Suppressor macrophage (primary cell): ENCODE results near the gene NLRC4.
"Not testable (repeated sequence)": the region's sequence is repeated elsewhere in the genome, so short reads cannot be mapped to it uniquely, and the experiment has no call there.

ENCODE experiments used
- DNase-seq, 4 experiments: peaks; one replicate each; pipeline ENCODE4 v3.0.0-alpha.2; 2020 to 2022

The NLRC4 gene

DNA sequence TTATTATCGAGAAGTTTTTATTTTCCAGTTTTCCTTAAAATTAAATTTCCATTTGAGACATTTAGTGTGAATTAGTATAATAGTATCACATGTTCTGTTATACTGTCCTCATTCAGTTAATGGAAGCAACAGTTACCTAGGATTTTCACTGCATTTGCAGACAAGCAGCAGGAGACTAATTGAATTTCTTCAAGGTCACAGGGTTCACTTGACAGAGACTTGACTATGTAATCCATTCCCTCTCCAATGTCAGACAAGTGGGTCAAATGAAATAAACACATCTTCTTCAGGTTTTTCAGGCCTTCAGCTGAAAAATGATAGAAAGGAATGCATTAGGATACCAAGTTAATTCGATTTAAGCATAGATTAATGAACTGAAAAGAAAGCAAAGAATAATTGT lies 26.7 kb downstream of the NLRC4 start:
- DNase-seq: no peak

DNA sequence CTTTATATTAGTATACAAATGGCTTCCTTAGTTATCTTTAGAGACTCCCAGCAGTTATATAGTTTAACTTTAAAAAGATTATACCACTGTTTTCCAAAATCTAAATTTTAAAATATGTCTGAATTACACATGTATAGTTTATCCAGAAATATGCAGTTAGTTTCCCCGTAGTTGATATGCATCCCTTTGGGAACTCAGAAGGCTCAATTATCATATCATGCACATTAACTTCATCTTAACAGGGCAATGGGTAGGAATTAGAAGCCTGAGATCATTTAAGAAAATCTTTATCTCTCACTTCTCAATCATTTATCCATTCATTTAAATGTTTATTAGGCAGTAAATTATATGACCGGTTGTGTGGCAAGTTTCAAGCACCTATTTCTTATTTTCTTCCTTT lies 27.2 kb downstream of the NLRC4 start:
- no peak for DNase-seq

DNA sequence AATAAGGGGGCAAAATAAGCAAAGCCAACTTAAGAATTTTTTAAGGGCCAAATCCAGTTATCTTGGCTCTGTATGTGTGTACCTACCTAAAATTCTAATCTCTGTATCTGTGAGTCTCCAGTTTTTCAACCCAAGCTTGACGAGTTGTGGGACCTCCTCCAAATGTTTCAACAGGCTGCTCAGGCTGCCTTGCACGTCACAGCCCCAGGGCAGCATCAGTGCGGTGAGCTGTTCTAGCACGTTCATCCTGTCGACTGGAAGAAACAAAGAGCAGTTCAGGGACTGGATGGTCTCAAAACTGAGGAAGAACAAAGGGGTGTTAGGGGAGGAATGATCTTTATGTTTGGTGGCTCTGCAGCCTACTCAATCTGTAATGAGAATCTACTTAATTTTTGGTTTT lies 29.4 kb downstream of the NLRC4 start:
- DNase-seq: no peak

DNA sequence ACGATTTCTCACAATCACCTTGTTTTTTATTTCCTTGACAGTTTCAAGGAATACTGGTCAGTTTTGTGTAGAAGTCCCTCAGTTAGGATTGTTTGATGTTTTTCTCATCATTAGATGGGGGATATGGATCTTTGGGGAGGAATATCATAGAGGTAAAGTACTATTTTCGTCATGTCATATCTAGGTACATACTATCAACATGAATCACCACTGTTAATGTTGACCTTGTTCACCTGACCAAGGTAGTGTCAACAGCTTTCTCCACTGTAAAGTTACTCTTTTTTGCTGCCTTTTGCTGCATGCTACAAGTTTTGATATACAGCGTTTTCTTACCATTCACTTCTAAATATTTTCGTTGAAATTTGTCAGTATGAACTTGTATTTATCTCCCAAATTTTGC lies 32.7 kb downstream of the NLRC4 start:
- DNase-seq: no peak

- no peak for DNase-seq
These were observed 35.1 kb downstream of the NLRC4 start for GRCh38 chr2:32229635-32230034.

DNA sequence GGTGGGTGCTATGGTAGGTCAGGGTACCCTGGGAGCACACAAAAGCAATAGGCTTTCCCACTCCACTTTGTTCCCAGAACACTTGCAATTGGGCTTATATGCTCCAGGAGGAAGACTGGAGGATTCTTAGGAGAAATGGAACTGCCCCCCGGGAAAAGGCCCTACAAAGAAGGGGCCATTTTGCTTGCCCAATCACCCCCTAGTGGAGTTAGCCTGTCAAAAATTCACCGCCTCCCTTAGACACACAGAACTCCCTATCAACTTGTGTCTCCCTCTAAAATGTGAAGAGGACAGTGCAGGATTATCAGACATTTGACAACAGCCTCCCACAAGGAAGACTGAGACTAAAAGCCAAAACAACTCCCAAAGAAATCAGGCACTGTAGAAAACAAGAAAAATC lies 36.5 kb downstream of the NLRC4 start:
- DNase-seq: no peak

- DNase-seq: no peak
These were observed 37.2 kb downstream of the NLRC4 start for GRCh38 chr2:32227492-32227891.

- peak; percentile 12 to 52 (median 32) for DNase-seq
These were observed 41.7 kb downstream of the NLRC4 start for GRCh38 chr2:32222966-32223365.

DNA sequence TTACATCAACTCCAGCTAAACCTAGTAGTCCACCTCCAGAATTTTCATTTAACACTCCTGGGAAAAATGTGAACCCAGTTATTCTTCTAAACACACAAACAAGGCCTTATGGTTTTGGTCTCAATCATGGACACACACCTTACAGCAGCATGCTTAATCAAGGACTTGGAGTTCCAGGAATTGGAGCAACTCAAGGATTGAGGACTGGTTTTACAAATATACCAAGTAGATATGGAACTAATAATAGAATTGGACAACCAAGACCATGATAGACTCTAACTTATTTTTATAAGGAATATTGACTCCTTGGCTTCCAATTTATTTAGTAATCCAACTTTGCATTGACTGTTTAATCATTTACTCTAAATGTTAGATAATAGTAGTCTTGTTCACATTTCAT lies 44.2 kb downstream of the NLRC4 start:
- DNase-seq: no peak

- DNase-seq: no peak
These were observed 52.4 kb downstream of the NLRC4 start for GRCh38 chr2:32212295-32212694.

DNA sequence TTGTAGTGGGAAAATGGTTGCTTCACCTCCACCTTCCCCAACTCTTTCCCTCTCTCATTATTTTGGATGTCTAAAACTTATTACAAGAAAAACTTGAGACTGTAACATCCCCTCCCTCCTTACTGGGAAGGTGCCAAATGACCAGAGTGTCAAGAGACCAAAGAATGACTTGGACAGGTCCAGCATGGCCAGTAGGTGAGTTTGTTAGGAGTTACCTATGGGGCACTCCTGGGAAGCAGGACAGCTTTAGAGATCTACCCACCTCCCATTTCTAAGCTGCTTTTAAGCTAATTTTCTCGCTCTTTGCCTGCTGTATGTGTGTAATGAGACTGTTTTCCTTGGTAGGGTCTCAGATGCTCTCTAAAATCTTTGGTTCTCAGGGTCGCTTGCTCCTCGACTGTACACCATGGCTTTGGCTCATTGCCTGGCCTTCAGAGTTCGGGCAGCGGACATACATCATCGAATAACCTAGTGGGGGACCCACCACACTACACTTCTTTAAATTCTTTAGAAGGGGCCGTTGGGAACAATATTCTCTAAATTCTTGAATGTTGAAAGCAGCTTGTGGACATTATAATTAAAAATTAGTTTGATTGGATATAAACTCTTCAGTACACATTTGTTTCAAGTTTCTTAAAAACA lies 53.8 kb downstream of the NLRC4 start:
- no peak for DNase-seq

- not testable (repeated sequence) for DNase-seq
These were observed 61.3 kb downstream of the NLRC4 start for GRCh38 chr2:32203428-32203827.

DNA sequence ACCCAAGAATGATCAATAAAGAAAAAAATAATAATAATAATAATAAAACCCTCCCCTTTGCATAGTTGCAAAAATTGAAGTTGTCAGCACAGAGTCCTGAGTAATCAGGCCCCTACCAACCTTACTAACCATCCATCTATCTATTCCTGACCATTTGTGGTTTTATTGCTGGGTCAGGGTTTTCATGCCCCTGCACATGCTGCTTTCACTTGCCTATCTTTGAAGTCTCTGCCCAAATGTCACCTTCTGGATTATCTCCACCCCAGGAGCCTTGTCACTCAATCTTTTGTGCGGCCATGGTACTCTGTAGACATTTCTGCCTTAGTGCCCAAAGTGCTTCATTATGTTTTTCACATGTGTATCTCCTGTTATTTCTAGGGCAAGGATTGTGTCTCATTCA lies 63.9 kb downstream of the NLRC4 start:
- no peak for DNase-seq

DNA sequence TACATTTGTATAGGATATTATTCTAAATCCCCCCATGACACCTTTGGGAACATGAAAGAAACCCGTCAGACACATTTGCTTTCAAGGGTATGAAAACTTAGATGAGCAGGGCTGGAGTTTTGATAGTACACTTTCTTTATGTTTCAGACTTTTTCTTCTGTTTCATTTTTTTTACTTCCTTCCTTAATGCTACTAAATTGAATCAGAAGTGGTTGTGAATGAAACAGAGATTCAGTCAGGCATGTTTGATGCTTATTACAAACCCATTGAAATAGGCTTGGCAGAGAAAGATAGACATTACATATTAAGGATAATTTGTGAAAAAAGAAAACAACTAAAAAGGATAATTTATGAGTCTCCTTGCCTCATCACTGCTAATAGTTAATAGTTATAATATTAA lies 72.3 kb downstream of the NLRC4 start:
- no peak for DNase-seq

GRCh38 chr2:32189011-32189410 lies 75.7 kb downstream of the NLRC4 start:
- DNase-seq: no peak

DNA sequence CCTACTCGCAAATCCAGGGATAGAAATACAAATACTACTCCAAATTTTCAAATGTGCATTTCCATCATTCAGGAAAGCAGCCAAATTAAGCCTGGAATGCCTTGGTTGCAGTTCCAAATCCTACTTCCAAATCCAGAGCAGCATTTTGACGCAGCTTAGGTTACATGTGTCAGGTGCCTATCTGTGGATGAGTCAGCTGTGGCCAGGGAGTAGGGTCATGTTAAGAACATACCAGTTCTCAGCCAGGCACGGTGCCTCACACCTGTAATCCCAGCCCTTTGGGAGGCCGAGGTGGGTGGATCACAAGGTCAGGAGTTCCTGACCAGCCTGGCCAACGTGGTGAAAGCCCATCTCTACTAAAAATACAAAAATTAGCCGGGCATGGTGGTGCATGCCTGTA lies 82.0 kb downstream of the NLRC4 start:
- DNase-seq: no peak
